Neural cell (in vitro differentiated cells): ENCODE measurements around the gene TTLL5.

Experiments used
- EZH2 ChIP-seq: fragments of 200-600, 300-800 bp; shearing (Covaris generic), sonication (generic); IDR thresholded peaks from 2 replicates; pipeline ENCODE4 v1.6.1; 2014; ENCODE audit warnings: antibody characterized with exemption, low read length, borderline replicate concordance, mild to moderate bottlenecking; ENCODE audit not compliant: insufficient read depth, poor library complexity, severe bottlenecking
- MXI1 ChIP-seq: fragments of 450-650 bp; conservative IDR thresholded peaks from 2 replicates; pipeline ENCODE4 v1.6.1; 2014; ENCODE audit warnings: antibody characterized with exemption, mild to moderate bottlenecking; ENCODE audit not compliant: poor library complexity, severe bottlenecking
- POLR2AphosphoS5 ChIP-seq: IDR thresholded peaks from 2 replicates; pipeline ENCODE4 v1.6.1; 2012
- REST ChIP-seq: IDR thresholded peaks from 2 replicates; pipeline ENCODE4 v1.6.1; 2012; ENCODE audit warnings: borderline replicate concordance
- TF ChIP-seq, protein P1 (sequence below): fragments of 450-650 bp; IDR thresholded peaks from 2 replicates; pipeline ENCODE4 v1.5.1; 2014; ENCODE audit warnings: antibody characterized with exemption, mild to moderate bottlenecking, moderate library complexity; ENCODE audit not compliant: poor library complexity, severe bottlenecking

- TF ChIP-seq, protein P1, sequence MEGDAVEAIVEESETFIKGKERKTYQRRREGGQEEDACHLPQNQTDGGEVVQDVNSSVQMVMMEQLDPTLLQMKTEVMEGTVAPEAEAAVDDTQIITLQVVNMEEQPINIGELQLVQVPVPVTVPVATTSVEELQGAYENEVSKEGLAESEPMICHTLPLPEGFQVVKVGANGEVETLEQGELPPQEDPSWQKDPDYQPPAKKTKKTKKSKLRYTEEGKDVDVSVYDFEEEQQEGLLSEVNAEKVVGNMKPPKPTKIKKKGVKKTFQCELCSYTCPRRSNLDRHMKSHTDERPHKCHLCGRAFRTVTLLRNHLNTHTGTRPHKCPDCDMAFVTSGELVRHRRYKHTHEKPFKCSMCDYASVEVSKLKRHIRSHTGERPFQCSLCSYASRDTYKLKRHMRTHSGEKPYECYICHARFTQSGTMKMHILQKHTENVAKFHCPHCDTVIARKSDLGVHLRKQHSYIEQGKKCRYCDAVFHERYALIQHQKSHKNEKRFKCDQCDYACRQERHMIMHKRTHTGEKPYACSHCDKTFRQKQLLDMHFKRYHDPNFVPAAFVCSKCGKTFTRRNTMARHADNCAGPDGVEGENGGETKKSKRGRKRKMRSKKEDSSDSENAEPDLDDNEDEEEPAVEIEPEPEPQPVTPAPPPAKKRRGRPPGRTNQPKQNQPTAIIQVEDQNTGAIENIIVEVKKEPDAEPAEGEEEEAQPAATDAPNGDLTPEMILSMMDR, result no peak
- no peak for TF ChIP-seq POLR2AphosphoS5
- no peak for TF ChIP-seq EZH2
- TF ChIP-seq MXI1, result no peak
- TF ChIP-seq REST, result no peak
Measured at GRCh38 chr14:75764020-75764419, 103.0 kb downstream of the TTLL5 start.
